Non-pigmented ciliary epithelial cell (primary cell): ENCODE data around the gene ABCA3.
"Not testable (repeated sequence)": the region's sequence is repeated elsewhere in the genome, so short reads cannot be mapped to it uniquely, and the experiment has no call there.

ENCODE experiments used
- DNase-seq: peaks from one replicate; pipeline ENCODE4 v3.0.0-alpha.2; 2010; ENCODE audit warnings: low read depth

The ABCA3 gene

DNA sequence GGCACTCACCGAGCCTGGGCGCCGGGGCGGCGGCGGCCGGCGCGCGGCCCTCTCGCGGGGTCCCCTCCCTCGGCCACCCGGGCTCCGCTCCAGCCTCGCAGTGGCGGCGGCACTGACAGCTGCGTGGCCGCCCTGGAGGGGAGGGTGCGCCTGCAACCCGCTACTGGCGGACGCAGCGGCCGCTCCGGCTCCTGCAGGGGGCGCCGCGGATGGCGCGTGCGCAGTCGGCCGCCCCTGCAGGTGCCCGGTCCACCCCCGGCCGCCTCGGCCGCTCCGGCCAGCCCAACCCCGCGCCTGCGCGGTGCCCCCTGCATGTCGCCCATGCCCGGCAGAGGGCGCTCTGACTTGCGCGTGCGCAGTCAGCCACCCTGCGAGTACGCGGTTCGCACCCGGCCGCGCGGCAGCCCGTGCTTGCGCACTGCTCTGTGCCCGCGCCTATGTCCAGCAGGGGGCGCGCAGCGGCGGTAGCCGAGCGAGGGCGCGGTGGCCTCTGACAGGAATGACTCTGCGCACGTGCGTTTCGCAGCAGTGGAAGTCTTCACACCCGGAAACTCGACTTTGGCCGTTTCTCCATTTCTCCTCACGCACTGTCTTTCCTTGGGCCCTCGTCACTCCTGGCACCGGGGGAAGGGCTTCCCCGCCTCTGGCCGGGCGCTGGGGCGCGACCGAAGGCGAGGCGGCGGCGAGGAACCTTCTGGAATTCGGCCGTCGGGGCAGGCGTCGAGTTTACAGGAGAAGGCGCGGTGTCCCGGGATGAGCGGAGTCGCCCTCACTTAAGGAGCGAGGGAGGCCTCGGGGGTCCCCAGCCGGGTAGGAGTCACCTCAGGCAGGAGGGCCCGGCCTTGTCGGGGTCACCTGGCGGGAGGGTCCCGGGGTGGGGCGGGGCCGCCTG, at the start of gene ABCA3:
TSS of gene ABCA3 (minus strand) at position 165 of the 892 bp plus-strand sequence. CDS start 14,262 bp downstream, outside the sequence.
- peak; percentile 26 for DNase-seq

DNA sequence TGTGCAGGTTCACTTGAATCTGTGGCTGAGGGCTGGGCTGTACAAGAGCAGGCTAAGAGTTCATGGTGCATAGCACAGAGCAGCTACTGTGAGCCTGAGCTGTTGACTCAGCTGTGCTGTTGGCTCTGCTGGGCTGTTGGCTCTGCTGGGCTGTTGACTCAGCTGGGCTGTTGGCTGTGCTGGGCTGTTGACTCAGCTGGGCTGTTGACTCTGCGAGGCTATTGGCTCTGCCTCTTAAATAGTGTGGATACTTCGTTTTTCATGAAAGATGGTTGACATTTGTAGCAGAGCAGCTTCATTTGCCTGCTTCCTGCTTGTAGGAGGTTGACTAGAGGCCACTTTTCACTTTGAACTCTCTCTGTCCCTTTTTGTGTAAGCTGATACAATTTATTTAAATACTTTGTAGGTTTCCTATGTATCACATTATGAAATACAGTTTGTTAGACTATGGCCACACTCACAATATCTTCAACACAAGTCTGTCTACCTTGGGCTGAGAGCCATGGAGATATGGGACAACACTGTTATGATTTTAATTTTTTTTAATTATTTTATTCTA, 48.4 kb upstream of the ABCA3 start:
- no peak for DNase-seq

GRCh38 chr16:2388139-2388874, 47.8 kb upstream of the ABCA3 start:
- DNase-seq = no peak

GRCh38 chr16:2386990-2387389, 46.5 kb upstream of the ABCA3 start:
- DNase-seq = no peak

DNA sequence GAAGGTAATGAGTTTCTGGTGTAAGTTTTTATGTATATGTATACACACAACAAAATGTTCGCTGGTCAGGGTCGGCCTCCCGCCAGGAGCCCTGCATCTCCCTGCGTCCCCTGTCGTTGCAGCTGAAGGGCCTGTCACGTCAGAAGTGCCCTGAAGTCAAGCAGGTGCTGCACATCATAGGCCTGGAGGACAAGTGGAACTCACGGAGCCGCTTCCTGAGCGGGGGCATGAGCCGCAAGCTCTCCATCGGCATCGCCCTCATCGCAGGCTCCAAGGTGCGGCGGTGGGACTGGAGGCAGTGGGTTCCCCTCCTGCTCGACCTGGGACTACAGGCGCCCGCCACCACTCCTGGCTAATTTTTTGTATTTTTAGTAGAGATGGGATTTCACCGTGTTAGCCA, 45.5 kb upstream of the ABCA3 start:
- DNase-seq = not testable (repeated sequence)

DNA sequence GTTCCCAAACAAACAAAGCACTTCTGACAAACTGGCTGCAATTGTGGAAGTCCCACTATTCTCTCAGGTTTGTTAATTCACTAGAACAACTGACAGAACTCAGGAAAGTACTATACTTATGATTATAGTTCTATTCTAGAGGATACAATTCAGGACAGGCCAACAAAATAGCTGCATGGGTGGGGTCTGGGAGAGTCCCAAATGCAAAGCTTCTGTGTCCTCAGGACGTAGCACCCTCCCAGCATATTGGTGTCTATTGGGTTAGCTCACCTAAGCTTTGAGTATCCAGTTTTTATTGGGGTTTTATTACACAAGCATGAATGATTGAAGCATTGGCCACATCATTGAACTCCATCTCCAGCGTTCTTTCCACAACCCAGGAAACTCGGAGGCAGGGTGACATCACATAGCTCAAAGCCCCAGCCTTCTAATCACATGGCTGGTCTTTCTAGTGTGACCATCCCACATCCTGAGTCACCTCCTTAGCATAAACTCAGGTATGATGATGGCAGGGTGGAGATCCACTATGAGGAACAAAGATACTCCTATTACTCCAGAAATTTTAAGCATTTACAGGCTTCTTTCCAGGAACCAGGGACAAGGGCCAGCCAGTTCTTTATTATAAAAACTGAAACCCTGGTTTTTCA, 44.8 kb upstream of the ABCA3 start:
- DNase-seq = no peak

GRCh38 chr16:2384426-2384825, 43.9 kb upstream of the ABCA3 start:
- no peak for DNase-seq

DNA sequence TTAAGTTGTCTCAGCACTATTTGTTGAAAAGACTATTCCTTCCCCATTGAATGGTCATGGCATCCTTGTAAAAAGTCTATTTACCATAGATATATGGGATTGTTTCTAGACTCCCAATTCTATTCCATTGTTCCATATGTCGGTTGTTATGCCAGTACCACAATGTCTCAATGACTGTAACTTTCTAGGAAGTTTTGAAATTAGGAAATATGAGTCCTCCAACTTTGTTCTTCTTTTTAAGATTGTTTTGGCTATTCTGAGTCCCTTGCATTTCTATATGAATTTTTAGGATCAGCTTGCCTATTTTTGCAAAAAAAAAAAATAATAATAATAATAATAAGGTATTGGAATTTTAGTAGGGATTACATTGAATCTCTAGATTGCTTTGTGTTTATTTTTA, 43.0 kb upstream of the ABCA3 start:
- DNase-seq = no peak

GRCh38 chr16:2374644-2375043, 34.1 kb upstream of the ABCA3 start:
- DNase-seq = no peak

DNA sequence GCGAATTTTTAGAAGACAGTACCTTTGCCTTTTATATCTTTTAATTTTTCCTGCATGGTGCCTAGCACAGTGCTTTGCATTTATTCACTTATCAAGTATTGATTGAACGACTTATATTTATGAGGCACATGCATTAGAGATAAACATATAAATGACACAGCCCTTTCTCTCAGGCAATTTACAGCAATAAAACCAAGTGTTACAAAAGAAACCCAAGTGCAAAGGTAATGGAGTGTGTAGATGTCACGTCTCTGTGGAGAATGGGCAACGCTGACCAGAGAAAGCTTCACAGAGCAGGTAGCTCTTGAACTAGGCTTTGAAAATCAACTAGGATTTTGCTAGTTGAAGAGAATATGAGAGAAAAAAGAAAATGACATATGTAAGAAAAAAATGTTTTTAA, 32.6 kb upstream of the ABCA3 start:
- no peak for DNase-seq

GRCh38 chr16:2372684-2373083, 32.2 kb upstream of the ABCA3 start:
- no peak for DNase-seq

DNA sequence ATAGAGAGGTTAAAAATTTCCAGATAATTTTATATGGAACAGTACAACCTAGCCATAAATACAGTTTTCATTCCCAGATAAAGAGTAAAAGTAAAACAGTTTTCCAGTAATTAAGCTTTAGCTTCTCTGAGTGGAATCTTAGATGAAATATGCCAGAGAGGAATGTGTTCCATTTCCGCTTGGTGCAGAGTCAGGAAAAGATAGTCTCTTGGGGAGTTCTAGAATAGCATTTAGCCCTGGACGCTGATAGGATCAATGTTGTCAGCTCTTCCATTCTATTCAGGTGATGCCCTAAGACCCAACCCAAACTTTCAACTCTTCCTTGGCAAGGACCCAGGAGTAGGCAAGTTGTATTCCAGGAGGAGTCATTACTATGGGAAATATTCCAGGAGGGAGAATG, 30.9 kb upstream of the ABCA3 start:
- DNase-seq = no peak

DNA sequence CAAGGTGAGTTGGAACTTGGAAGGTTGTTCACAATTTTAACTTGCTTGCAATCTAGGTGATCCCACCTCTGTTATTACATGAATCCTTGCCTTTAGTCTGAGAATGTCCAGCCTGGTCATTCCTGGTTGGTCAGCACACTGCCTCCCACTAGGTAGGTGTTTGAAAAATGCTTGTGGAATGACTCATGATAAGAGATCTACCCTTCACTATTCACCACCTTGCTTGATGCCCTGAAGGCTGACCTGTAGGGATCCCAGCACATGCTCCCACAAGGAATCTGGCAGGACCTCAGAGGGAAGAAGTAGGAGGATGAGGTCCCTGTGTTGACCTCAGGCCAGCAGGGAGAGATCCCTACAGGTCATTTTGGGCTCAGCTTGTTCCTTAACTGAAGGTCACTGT, 30.2 kb upstream of the ABCA3 start:
- no peak for DNase-seq

DNA sequence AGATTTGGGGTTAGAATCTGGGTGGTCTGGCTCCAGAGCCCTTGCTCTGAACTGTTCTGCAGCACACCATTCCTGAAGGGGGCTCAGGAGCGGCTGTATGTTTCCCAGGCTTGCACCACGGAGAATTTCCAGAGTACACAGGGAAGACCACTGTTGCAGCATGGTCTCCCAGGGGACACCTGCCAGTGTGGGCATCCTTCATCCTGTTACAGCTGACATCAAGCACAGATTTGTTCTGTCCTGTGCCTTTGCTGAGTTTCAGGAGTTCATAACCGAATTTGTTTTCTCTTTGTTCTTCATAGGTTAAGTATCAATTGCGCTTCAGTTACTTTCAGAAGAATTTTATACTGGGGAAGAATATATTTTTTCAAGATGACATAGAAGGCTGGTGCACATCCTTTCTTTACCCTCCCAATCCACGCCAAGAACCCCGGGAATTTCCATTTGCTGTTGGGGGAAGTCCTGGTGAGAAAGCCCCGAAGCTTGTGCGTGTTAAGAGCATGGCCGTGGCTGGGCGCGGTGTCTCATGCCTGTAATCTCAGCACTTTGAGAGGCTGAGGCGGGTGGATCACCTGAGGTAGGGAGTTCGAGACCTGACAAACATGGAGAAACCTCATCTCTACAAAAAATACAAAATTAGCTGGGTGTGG, 26.3 kb upstream of the ABCA3 start:
- no peak for DNase-seq

DNA sequence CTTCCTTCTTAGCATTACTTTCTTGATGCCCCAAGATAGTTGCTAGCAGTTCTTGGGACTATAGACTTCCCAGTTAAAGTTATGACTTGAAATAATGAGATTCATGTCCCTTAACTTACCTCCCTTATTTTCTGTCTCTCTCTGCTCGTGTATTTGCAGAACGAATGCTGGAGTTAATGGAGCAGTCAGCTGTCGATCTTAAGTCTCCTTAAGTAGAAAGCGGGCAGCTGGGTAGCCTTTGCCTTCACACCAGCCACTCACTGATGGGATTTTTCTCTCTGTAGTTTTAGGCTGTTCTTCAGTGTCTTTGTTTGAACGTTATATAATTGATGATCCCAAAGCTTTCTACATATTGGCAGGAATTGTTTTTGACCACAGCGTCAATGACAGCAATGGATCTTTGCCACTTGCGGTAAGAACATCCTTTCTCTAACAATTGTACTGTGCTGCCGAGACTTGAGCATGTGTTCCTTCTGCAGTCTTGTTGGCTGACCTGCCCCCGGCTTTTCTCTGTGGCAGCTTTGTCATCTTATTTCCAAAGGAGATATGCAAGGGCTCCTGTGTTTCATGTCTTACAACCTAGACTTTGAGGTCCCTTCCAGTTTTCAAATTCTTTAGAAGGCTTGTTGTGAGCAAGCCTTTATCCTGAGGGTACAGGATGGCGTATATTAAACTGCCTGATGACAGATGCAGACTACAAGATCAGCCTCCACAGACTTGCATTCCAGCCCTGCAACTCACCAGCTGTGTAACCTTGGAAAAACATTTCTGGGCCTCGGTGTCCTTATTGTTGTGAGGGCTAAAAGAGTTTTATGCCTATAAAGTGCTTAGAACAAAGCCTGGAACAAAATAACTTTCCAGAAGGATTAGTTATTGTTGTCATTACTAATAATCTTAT, 25.1 kb upstream of the ABCA3 start:
- peak; percentile 55 for DNase-seq

DNA sequence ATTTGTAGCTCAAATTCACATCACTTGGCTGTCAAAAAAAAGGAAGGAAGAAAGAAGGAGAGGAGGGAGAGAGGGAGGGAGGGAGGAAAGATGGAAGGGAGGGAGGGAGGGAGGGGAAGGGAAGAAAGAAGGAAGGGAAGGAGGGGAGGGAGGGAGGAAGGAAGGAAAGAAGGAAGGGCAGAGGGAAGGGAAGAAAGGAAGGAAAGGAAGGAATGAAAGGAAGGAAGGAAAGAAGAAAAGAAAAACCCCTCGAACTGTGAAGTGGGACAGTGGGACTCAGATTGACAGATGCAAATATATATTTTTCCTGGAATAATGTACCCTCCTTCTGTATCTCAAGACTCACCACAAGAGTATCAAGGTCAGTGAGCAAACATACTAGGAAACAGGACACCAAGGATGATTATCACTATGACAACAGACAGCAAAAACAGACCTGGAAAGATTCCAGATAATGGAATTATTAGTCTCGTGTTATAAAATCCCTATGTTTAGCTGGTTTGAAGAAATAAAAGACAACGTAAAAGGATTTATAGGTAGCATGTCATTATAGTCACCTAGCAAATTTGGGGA, 24.2 kb upstream of the ABCA3 start:
- DNase-seq = no peak

- DNase-seq = no peak
Measured at GRCh38 chr16:2362218-2362617, 21.7 kb upstream of the ABCA3 start.

DNA sequence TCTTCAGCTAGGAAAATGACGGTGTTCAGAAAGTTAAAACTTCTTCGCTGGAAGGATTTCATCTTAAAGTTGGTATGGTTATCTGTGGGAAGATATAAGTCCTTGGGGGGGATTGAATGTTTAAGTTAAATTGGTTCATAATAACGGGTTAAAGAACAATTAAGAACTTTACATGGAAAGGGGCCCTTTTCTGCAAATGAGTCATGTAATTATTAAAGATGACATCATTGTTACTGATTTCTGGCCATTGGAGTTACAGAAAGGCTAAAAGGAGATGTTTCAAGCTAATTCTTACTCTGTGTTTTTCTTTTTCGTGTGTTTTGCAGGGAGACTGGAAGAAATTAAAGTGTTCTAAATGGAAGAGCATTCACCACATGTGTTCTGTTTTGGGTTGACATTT, 20.6 kb upstream of the ABCA3 start:
- no peak for DNase-seq

DNA sequence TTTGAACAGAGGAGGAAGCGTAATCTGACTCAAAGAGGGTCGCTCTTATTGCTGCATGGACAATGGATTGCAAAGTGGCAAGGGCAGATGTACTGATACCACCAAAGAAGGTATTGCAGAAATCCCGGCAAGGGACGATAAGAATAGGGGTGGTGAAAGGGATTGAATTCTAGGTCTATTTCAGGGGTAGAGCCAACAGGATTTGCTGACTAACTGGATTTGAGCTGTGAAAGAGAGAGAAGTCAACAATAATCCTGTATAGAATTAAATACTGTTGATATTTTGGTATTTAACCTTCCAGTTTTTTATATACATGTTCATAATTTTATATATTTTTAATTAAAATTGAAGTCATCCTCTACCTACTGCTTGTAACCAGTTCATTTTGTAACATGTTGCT, 19.4 kb upstream of the ABCA3 start:
- DNase-seq = no peak

GRCh38 chr16:2358811-2359210, 18.3 kb upstream of the ABCA3 start:
- DNase-seq = no peak

DNA sequence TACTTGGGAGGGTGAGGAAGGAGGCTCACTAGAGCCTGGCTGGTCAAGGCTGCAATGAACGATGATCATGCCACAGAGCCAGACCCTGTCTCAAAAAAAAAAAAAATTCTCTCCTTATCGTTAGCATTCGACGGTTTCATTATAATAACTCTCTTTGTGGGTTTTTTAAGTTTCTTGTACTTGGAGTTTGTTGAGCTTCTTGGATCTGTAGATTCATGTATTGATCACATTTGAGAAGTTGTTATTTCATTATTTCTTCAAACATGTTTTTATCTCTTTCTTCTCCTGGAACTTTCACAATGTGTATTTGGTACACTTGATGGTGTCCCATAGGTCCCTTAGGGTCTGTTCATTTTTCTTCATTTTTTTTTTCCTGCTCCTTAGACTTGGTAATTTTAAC, 16.8 kb upstream of the ABCA3 start:
- DNase-seq = no peak
